HepG2 (cell line): Measurements from ENCODE around the gene ZNF446. TPM values are rescaled to one million over a fixed set of nuclear protein-coding genes. Genes with fewer than 3 reads are reported as not detected.
A peak's percentile ranks its signal among the peaks of the same experiment; 100 is the strongest.

Source experiments
- ATF7 ChIP-seq, 2 experiments: fragments of 450-650 bp in 1 of 2; sonication (generic) in 1 of 2; formaldehyde crosslinking in 1 of 2; IDR thresholded peaks; 2 replicates each; pipeline versions ENCODE4 v1.4.0 to v1.6.1; 2016 to 2020; ENCODE audit warnings: antibody characterized with exemption in 1 of 2, mild to moderate bottlenecking in 1 of 2, missing genetic modification reagents in 1 of 2
- BCL6 ChIP-seq: IDR thresholded peaks from 2 replicates; pipeline ENCODE4 v1.6.1; 2016; ENCODE audit warnings: missing genetic modification reagents, missing compliant biosample characterization
- DZIP1 ChIP-seq: sonication (generic); formaldehyde crosslinking; IDR thresholded peaks from 2 replicates; pipeline ENCODE4 v1.5.0; 2020; ENCODE audit warnings: mild to moderate bottlenecking, missing genetic modification reagents
- FUBP1 ChIP-seq: sonication (generic); formaldehyde crosslinking; IDR thresholded peaks from 2 replicates; pipeline ENCODE4 v1.5.1; 2020; ENCODE audit warnings: missing genetic modification reagents, mild to moderate bottlenecking, borderline replicate concordance
- HCFC1 ChIP-seq: fragments of 150-350 bp; IDR thresholded peaks from 2 replicates; pipeline ENCODE4 v1.6.1; 2014; ENCODE audit warnings: low read depth, low read length
- HNF1A ChIP-seq, 2 experiments: sonication (generic) in 1 of 2; formaldehyde crosslinking in 1 of 2; IDR thresholded peaks; 2 replicates each; pipeline versions ENCODE4 v1.4.0 to v1.6.1; 2016 to 2020; ENCODE audit warnings: borderline replicate concordance in 1 of 2, low read depth in 1 of 2, mild to moderate bottlenecking in 1 of 2, missing genetic modification reagents in 1 of 2
- KDM3A ChIP-seq: IDR thresholded peaks from 2 replicates; pipeline ENCODE4 v1.6.1; 2018; ENCODE audit warnings: low read depth, missing compliant biosample characterization
- MLXIP ChIP-seq: sonication (generic); formaldehyde crosslinking; IDR thresholded peaks from 2 replicates; pipeline ENCODE4 v1.9.0; 2021; ENCODE audit warnings: missing genetic modification reagents, borderline replicate concordance
- ZFP91 ChIP-seq: sonication (generic); formaldehyde crosslinking; IDR thresholded peaks from 2 replicates; pipeline ENCODE4 v1.9.0; 2022; ENCODE audit warnings: missing genetic modification reagents, mild to moderate bottlenecking, borderline replicate concordance
- ZNF335 ChIP-seq: sonication (generic); formaldehyde crosslinking; IDR thresholded peaks from 2 replicates; pipeline ENCODE4 v1.4.0; 2020; ENCODE audit warnings: missing genetic modification reagents
- ZNF550 ChIP-seq: sonication (generic); formaldehyde crosslinking; IDR thresholded peaks from 2 replicates; pipeline ENCODE4 v1.4.0; 2020; ENCODE audit warnings: mild to moderate bottlenecking, missing genetic modification reagents, borderline replicate concordance
- ZNF607 ChIP-seq: sonication (generic); formaldehyde crosslinking; IDR thresholded peaks from 2 replicates; pipeline ENCODE4 v1.5.1; 2020; ENCODE audit warnings: missing genetic modification reagents, mild to moderate bottlenecking, borderline replicate concordance
- polyA plus RNA-seq, 8 experiments: library from polyadenylated mRNA; depleted of rRNA in 3 of 8; stranded (reverse) in 7 of 8; unstranded in 1 of 8; fragments of >200 nt; fragmentation: Illumina TruSeq in 4 of 8; extraction: Trizol in 4 of 8; gene quantifications; 2 replicates each; pipeline versions ENCODE4 v1.2.1 to v1.2.3, GENCODE V29; 2011 to 2016; ENCODE audit warnings: low read depth in 4 of 8, missing spikeins in 1 of 8, mixed read lengths in 1 of 8; ENCODE audit not compliant: insufficient read depth in 1 of 8
- total RNA-seq, 5 experiments: library from RNA; depleted of rRNA; stranded (reverse); fragments of >200 nt; fragmentation: Illumina TruSeq; extraction: Trizol; gene quantifications; 2 replicates each; pipeline ENCODE4 v1.2.3, GENCODE V29; 2016; ENCODE audit warnings: low read depth in 1 of 5

Gene ZNF446
- total and polyA plus RNA-seq, 2 of the 13 experiments (the other 11 are each of a cell fraction or from before 2014, with no cell fraction given), result 3.0 to 3.6 TPM

DNA sequence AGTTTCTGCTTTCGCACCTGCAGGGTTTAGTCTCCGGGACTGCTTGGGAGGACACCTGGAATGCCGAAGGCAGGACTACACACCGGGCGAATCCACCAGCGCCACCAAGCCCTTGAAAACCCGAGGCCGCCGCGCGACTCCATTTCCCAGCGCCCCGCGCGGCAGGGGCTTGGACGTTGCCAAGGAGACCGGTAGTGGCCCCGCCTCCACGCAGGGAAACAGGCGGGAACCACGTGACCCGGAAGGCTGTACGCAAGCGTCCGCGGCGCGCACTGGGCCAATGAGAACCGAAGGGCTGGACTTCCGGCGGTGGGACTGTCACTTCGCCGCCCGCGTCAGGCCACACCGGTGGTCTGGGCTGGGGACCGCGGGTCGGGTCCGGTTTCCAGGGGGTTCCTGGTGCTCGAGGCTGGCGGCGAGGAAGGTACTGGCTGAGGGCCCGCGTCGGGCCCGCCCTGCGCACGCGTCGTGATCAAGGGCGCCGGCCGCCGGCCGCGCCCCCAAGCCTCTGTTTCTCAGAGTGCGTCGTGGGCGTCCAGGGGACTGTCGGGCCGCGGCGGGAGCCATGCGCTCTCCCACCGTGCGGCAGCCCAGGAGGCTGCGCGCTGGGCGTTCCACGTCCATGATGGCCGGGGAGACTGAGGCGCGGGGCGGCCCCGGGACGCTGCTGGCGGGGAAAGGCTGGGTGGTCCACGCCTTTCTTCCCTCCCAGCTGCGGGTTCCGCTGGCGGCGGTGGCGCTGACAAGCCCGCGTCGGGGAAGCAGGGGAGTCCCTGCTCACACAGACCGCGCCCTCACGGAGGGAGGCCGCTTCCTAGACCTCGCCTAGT, 9.2 kb upstream of the ZNF446 start, which contains the start of gene ZNF324 (continued):
- TF ChIP-seq HNF1A (IDR thresholded peaks at IDR 0.05; ENCODE audit: low read depth) (no peak), HNF1A (CRISPR knock-in tag; IDR thresholded peaks at IDR 0.05; ENCODE audit: borderline replicate concordance) (peak; percentile 35; the same call in 1 of the 2 replicates), ZNF335 (peak; percentile 66; the same call in 1 of the 2 replicates), ATF7 (IDR thresholded peaks at IDR 0.05) (no peak), ATF7 (CRISPR knock-in tag; IDR thresholded peaks at IDR 0.05) (no peak), DZIP1 (CRISPR knock-in tag) (no peak), ZNF607 (CRISPR knock-in tag) (no peak), MLXIP (CRISPR knock-in tag) (no peak), BCL6 (CRISPR knock-in tag) (no peak), ZFP91 (CRISPR knock-in tag) (peak; percentile 54; the same call in 1 of the 2 replicates), HCFC1 (peak; percentile 83), ZNF550 (CRISPR knock-in tag) (no peak), FUBP1 (CRISPR knock-in tag) (no peak), KDM3A (CRISPR knock-in tag) (peak; percentile 46; the same call in 1 of the 2 replicates)
